Esophagus muscularis mucosa (tissue), 4 donors: ENCODE results near the gene G0S2. TPM values are rescaled to one million over a fixed set of nuclear protein-coding genes. Genes with fewer than 3 reads are reported as not detected.

Experiments used
- DNase-seq: peaks from one replicate; pipeline ENCODE4 v3.0.0-alpha.2; 2017; ENCODE audit errors: extremely low spot score
- H3K27ac ChIP-seq, 4 donors: fragments of 200-600 bp; sonication (generic); replicated peaks in 1 of 4; 1 replicate in 3 of 4; 2 replicates in 1 of 4; pipeline ENCODE4 v1.5.1; 2016 to 2019; ENCODE audit warnings: mild to moderate bottlenecking in 1 of 4
- H3K27me3 ChIP-seq, 4 donors: fragments of 200-600 bp; sonication (generic); one replicate each; pipeline versions ENCODE4 v1.5.1 to v1.6.0; 2016 to 2019
- H3K36me3 ChIP-seq, 4 donors: fragments of 200-600 bp; sonication (generic); one replicate each; pipeline ENCODE4 v1.5.1; 2016 to 2019
- H3K4me1 ChIP-seq, 4 donors: fragments of 200-600 bp; sonication (generic); one replicate each; pipeline ENCODE4 v1.5.1; 2016 to 2019
- H3K4me3 ChIP-seq, 4 donors: fragments of 200-600 bp; sonication (generic); 1 replicate in 2 of 4; 2 replicates in 2 of 4; pipeline ENCODE4 v1.5.1; 2016 to 2019; ENCODE audit warnings: mild to moderate bottlenecking in 4 of 4, moderate library complexity in 1 of 4
- H3K9me3 ChIP-seq, 4 donors: fragments of 200-600 bp; sonication (generic); 1 replicate in 3 of 4; 2 replicates in 1 of 4; pipeline ENCODE4 v1.5.1; 2016 to 2019
- CTCF ChIP-seq, 3 experiments: fragments of 200-600 bp in 2 of 3; fragments of 450-650 bp in 1 of 3; sonication (generic) in 2 of 3; IDR thresholded peaks; one replicate each; pipeline ENCODE4 v1.5.1; 2017 to 2019; ENCODE audit warnings: antibody characterized with exemption in 3 of 3, mild to moderate bottlenecking in 2 of 3, moderate library complexity in 1 of 3
- EP300 ChIP-seq: sonication (generic); formaldehyde crosslinking; IDR thresholded peaks from one replicate; pipeline ENCODE4 v1.6.1; 2017; ENCODE audit warnings: antibody characterized with exemption
- POLR2A ChIP-seq: fragments of 450-650 bp; IDR thresholded peaks from one replicate; pipeline ENCODE4 v1.6.1; 2017; ENCODE audit warnings: antibody characterized with exemption, moderate library complexity, mild to moderate bottlenecking, low read depth
- POLR2AphosphoS5 ChIP-seq, 2 donors: sonication (generic); formaldehyde crosslinking; IDR thresholded peaks; one replicate each; pipeline ENCODE4 v1.6.1; 2017; ENCODE audit warnings: antibody characterized with exemption in 2 of 2
- WGBS: methylation state at CpG from one replicate; pipeline ENCODE4 v1.1.5; 2018; 5-methylcytosine and 5-hydroxymethylcytosine counted together
- intact Hi-C: fragments of 100-400 bp; cut with DNase I; formaldehyde crosslinking; loops from one replicate; pipeline ENCODE4 v1.15.1; 2023
- total RNA-seq, 4 donors: library from RNA; depleted of rRNA; stranded (reverse); fragments of >200 nt; gene quantifications; one replicate each; pipeline versions ENCODE4 v1.1.0 to v1.2.1, GENCODE V29; 2016

Gene G0S2
- total RNA-seq, 4 donors from 2014 or later = 4.9 to 28.5 (median 17.4) TPM

DNA sequence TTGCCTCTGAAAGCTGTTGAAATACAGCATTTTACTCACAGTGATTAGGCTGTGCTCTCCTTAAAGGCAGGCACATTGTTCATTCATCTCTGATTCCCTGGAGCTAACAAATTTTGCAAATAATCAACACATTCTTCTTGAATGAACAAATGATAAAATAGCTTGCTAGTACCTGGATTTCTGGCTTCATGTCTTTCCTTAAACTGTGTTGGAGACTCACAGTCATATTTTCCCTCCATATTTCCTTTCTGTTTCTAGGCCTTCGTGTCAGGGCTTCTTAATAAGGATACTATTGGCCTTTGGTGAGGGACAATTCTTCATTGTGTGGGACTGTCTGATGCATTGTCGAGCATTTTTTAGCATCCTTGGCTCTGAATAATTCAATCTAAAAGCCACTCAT, 39.1 kb downstream of the G0S2 start:
- no peak for DNase-seq
- Histone ChIP-seq H3K4me1 (no peaks in the 10 kb centered on the region), H3K27ac (no peak overlapping the region), H3K27me3 (no peaks in the 10 kb centered on the region), H3K4me3 (no peak overlapping the region), H3K36me3 (no peaks in the 10 kb centered on the region), H3K9me3 (no peaks in the 10 kb centered on the region)
- WGBS = 91% methylated on average over 2 of the region's 2 CpGs
- TF ChIP-seq EP300 (no peak), POLR2AphosphoS5 (IDR thresholded peaks at IDR 0.05) (no peak), CTCF (IDR thresholded peaks at IDR 0.05) (no peak), POLR2A (no peak)
- intact Hi-C loops = no loop called here

- no peaks in the 10 kb centered on the region for H3K9me3 ChIP-seq
- H3K27ac ChIP-seq = no peak overlapping the region
- no peaks in the 10 kb centered on the region for H3K4me1 ChIP-seq
- no peaks in the 10 kb centered on the region for H3K27me3 ChIP-seq
- no peaks in the 10 kb centered on the region for H3K36me3 ChIP-seq
- TF ChIP-seq EP300 (no peak), CTCF (IDR thresholded peaks at IDR 0.05) (no peak), POLR2AphosphoS5 (IDR thresholded peaks at IDR 0.05) (no peak), POLR2A (no peak)
- intact Hi-C loops = no loop called here
- H3K4me3 ChIP-seq = no peak overlapping the region
- no peak for DNase-seq
These were observed 40.1 kb downstream of the G0S2 start for GRCh38 chr1:209715314-209715713.

GRCh38 chr1:209717818-209718217, 42.6 kb downstream of the G0S2 start:
- TF ChIP-seq CTCF (IDR thresholded peaks at IDR 0.05) = no peak
- TF ChIP-seq POLR2AphosphoS5 (IDR thresholded peaks at IDR 0.05) = no peak
- TF ChIP-seq EP300 = no peak
- no peak for TF ChIP-seq POLR2A
- WGBS = 65% methylated on average over 2 of the region's 2 CpGs
- no peak for DNase-seq
- Histone ChIP-seq H3K9me3 (no peaks in the 10 kb centered on the region), H3K27ac (no peak overlapping the region), H3K27me3 (no peaks in the 10 kb centered on the region), H3K4me1 (peaks cover 0 to 7% (median 0%) of the 10 kb centered on the region in 4 donors), H3K4me3 (no peak overlapping the region), H3K36me3 (no peaks in the 10 kb centered on the region)
- intact Hi-C loops = no loop called here

- H3K36me3 ChIP-seq = no peaks in the 10 kb centered on the region
- peaks cover 0 to 7% (median 0%) of the 10 kb centered on the region in 4 donors for H3K4me1 ChIP-seq
- H3K4me3 ChIP-seq = no peak overlapping the region
- intact Hi-C loops = no loop called here
- no peaks in the 10 kb centered on the region for H3K9me3 ChIP-seq
- no peak for DNase-seq
- H3K27me3 ChIP-seq = no peaks in the 10 kb centered on the region
- no peak overlapping the region for H3K27ac ChIP-seq
- 90% methylated on average over 4 of the region's 4 CpGs for WGBS
- TF ChIP-seq CTCF (IDR thresholded peaks at IDR 0.05) (no peak), POLR2AphosphoS5 (IDR thresholded peaks at IDR 0.05) (no peak), POLR2A (no peak), EP300 (no peak)
These were observed 45.1 kb downstream of the G0S2 start for GRCh38 chr1:209720326-209720725.

- peaks cover 0 to 7% (median 0%) of the 10 kb centered on the region in 4 donors for H3K4me1 ChIP-seq
- TF ChIP-seq POLR2AphosphoS5 (IDR thresholded peaks at IDR 0.05) (no peak), POLR2A (no peak), EP300 (no peak)
- H3K36me3 ChIP-seq = no peaks in the 10 kb centered on the region
- intact Hi-C loops = no loop called here
- H3K4me3 ChIP-seq = no peak overlapping the region
- H3K27me3 ChIP-seq = no peaks in the 10 kb centered on the region
- 70% methylated on average over 2 of the region's 2 CpGs for WGBS
- H3K27ac ChIP-seq = no peak overlapping the region
- no peaks in the 10 kb centered on the region for H3K9me3 ChIP-seq
- DNase-seq = no peak
These were observed 45.6 kb downstream of the G0S2 start for GRCh38 chr1:209720826-209721225.
